GM20431 (cell line): Measurements from ENCODE around the gene SND1.

ENCODE experiments used
- in situ Hi-C: fragments of 300-500 bp; cut with MseI, MboI; formaldehyde crosslinking; loops from one replicate; pipeline ENCODE4 v1.15.0; 2020; ENCODE audit warnings: low sequenced_read_pairs; ENCODE audit not compliant: unreplicated experiment

SND1 gene

DNA sequence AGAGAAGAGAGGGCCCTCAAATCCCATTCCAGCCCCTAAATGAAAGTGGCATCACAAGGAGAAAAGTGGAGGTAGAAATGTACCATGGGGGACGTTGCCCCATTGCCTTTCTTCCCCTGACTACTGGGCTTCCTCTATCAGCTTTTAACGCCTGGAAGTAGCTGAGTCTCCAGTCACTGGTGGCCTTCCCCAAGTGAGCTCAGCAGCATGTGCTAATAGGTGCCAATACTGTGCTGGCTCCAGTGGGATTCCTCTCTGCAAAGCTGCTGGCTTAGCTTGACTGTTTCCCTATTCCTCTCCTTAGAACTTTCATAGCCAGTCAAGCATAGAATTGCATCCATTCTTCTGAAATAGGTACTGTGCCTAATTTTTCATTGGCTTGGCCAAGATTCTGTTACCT is 346.7 kb downstream of the SND1 start:
- in situ Hi-C loops: no loop called here

DNA sequence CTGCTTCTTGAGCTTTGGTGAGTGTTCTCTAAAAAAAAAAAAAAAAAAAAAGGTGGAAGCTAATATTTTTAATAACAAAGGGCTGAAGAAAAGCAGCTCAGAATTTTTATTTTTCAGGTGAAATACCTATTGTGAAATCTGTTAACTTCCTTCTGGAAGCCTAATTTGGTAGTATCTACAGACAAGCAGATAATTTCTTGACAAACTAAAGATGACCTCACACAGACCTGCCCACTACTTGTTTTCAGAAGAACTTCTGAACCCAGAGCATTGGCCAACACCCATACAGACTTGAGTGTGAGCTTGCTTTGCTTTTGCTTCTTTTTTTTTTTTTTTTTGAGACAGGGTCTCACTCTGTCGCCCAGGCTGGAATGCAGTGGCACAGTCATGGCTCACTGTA is 348.1 kb downstream of the SND1 start:
- in situ Hi-C loops: no loop called here

DNA sequence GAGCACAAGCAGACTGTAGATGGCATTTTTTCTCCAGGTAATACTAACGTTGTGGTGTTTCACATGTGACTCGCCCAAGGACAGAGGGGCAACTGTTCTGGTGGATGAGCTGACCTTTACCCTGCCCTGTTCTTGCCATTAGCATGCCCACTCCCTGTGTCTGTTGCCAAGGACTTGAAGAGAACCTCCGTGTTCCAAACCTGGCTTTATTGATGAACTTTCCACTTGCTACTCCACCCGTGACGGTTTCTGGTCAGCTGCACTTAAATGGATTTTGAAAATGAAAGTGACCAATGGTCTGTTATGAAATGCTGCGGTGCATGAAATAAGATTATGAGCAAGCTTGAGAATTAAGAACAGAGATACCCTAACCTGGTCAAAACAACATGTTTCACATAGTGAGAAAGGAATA is 348.9 kb downstream of the SND1 start:
- in situ Hi-C loops: no loop called here

DNA sequence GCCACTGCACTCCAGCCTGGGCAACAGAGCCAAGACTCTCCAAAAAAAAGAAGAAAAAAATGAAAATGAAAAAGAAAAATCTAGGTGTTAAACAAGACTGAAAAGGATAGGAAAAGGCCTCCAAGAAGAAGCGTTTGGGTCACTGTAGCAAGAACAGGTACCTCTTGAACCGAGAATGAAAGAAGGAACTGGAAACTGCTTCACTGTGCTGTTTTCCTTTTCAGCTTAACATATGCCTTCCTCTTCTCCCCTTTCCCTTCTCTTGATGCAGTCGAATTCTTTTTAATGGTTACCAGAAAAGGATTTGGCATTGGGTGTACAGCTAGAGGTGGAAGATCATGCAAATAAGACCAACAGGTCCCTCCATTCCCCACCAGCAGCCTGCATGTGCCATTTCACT is 351.2 kb downstream of the SND1 start:
- in situ Hi-C loops: no loop called here

DNA sequence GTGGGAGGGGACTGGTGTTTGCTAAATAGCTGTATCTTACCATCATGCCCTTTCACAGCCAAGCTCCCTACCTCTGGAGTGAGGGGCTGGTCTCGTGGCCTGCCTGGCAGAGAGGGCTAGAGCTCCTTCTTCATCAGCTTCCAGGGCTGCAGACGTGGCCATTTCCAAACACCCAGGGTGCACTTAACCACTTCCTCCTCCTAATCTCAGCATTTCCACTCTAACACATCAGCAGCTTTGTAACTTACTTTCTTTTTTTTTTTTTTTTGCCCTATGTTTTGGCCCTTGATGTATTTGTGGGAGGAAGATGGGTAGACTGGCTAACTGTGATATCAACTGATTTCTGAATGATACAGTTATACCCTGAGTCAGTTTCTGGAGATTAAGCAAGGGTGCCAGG is 351.8 kb downstream of the SND1 start:
- in situ Hi-C loops: no loop called here

DNA sequence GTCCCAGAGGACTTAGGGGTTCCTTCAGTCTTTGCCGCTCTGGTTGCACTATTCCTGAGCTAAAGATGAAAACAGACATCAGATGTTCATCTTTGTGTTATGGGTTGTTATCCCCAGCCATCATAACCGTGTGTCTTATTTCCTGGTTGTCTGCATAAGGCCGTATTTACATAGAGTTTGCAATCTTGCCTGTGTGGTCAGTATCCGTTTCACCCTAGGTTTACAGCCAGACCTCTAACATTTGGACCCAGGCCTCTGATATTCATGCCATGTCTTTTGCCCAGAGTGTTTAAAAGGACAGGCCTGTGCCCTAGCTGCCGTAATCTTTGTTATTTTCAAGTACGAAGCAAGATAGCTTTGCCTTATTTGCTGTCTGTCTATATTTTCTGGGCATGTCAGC is 352.6 kb downstream of the SND1 start:
- in situ Hi-C loops: no loop called here

DNA sequence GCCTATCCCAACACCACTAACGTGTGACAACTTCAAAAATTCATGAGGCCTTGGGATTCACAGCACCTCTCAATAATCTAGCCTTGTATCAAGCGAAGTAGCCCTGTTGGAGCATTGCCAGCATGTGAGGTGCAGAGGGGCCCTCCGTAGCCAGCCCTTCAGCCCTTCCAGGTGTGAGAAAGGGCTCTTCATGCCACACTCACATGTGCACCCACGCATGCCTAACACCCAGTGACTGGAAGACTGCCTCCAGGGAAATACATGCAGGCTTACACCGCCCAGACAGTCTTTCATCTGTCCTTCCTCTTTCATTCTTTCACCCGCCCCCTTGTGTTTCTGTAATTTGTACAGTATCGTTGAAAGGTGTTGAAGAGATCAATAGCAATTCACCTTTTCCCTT is 353.1 kb downstream of the SND1 start:
- in situ Hi-C loops: no loop called here

DNA sequence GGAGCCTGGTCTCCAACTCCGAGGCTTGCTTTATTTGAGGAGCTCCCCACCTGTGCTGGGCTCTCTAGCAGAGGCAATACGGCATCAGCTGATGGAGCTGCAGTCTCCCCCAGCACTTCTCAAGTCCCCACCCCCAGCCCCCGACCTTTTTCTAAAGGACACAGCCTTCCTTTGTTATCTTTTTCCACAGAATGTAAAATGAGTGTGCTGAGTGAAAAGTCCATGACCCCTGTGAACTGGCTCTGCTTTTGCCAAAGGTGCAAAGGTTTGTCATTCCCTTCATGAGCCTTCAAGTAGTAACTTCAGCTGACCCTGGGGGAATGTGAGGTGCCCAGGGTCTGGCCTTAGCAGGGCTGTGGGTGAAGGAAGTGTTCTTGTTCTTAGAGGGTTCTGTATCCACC is 353.8 kb downstream of the SND1 start:
- in situ Hi-C loops: no loop called here

DNA sequence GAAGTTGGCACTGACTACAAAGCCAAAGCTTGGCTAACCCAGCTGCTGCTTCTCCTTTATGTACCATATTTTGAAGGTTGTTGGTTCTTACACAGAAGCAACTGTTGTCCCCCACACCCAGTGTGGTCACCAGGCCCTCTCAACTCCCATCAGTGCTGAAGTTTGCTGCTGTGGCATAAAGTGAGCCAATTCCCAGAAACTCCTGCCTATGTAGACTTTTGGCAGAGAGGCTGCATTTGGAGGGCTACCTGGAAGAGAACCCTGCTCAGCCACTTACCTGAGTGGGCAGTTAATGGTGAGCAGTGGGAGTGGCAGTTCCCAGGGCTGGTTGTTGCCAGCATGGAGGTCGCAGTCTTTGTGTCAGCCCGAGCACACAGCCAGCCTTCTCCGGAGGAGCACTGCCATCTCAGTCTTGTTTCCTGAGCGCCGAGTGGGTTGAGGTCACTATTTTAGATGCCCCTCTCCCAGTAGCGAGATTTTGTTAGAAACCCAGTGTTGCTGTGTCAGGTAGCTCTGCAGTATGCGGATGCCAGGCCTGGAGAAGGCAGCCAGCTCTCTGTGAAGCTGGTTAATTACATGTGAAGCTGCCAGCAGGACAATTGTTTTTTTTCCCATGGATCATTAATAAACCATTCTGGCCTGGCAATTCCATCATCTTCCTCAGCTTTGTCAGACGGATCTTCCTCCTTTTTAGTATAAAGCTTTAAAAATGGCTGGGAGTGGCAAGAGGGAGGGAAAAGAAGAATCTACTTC is 354.7 kb downstream of the SND1 start:
- in situ Hi-C loops: no loop called here

DNA sequence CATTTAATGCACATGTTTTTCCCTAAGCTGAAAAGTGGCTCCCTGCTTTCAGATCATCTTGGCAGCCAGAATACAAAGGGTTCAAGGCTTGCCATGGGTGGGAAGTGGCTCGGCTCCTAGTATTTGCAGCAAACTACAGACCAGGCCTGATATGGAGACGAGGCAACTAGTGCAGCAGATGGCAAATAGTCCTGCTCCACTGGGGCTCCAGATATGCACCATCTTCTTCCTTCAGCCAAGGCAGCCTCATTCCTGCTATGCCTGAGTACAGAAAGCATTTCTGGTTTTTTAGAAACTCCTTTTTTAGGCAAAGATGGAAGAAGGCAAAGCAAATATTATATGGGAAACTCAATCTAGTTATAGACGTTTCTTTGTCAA is 355.3 kb downstream of the SND1 start:
- in situ Hi-C loops: no loop called here

DNA sequence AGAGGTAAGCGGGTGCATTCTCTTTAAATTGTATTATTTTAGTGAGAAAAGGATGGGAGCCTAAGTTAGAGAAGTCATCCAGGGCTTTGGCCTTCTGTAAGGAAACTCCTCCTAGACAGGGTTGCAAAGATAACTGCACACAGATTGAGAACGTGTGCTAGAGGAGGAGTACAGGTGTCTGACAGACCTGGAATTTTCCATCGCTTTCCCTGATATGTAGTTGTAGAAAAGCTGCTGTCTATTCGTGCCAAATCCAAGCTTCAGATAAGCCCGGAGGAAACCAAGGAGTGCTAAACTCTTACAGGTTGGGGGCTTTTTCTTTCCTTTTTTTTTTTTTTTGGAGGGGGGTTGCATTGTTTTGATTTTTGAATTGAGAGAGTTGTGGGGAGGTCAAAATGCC is 356.1 kb downstream of the SND1 start:
- in situ Hi-C loops: no loop called here

DNA sequence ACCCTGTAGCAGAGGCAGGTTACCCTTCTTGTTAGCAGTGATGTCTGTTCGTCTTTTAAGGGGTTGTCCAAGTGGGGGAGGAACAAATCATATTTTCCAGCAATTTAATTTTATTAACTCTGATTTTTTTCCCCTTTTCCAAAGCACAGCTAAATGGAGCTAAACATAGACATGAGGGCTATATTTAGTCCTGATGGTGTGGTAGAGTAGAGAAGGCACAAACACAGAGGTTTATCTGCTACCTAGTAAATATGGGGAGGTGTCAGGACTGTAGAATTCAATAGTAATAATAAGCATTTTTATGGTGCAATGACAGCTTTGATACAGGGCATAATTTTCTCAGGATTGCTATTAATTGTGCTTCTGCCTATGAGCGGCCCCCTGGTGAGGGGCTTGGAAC is 356.8 kb downstream of the SND1 start:
- in situ Hi-C loops: no loop called here

DNA sequence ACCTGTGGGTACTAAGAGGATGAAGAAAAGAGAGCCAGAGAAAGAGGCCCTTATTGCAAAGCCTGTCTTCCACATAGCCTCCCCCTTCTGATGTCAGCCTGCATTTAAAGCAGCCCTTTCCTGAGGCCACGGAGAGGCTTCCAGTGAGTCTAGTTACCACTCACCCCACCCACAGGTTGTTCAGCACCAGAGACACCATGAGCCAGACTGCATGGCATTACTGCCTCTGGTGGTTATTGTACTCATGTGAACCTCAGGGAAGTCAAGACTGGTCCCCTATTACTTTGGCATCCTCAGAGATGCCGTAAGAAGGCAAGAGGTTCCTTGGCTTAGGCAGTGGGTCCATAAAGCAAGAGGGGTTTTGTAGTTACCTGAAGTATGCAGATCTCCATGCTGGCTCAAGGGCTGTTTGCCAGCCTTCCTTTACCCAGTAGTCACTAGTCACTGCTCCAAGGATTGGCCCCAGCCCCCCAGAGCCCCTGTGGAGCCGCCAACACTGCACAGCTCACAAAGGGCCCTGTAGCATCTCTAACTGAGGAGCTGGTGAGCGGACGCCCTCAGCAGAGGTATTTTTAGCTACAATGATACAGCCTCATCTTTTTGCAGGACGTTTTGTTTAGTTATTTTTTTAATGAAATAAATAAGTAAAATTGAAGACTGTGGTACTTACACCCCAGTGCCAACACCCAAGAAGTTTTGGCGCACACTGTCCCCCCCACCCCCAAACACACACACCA is 358.6 kb downstream of the SND1 start:
- in situ Hi-C loops: no loop called here

DNA sequence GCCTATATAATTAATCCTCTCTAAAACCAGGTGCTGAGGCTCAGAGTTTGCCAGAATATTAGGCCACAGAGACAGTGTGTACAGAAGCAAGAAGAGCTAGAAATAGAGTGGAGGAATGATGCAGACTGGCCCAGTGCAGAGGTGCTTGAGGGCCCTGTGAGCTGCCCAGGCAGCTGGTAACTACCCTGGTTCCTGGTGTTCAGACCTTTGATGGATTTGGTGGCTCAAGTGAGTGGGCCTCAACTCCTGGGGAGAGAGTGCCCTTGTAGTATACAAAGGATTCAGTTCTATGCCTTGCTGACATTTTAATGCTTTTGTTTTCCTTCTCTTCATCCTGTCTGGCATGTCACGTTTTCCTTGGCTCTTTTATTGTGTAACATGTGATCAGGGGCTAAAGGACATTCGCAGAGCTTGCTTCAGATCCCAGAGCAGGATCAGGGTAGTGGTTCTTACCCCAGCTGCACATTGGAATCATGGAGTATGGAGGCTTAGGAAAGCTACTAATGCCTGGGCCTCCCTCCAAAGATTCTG is 359.2 kb downstream of the SND1 start:
- in situ Hi-C loops: no loop called here

DNA sequence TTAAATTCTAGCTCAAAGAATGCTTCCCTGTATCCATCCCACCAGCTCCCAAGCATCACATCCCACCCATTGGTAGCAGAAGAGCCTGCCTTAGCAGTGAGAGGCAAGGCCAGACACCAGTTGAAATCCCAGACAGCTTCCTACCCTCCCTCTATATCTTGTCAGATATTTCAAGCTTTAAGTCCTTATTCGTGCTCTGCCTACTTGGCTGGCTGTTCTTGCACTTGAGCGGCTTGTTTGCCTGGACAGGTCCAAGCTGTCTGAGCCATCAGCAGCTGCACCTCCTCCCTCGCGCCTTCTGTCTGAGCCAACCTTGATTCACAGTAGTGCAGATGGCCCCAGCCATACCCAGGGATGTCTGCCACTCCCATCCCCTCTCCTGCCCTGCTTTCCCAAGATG is 362.8 kb downstream of the SND1 start:
- in situ Hi-C loops: no loop called here

DNA sequence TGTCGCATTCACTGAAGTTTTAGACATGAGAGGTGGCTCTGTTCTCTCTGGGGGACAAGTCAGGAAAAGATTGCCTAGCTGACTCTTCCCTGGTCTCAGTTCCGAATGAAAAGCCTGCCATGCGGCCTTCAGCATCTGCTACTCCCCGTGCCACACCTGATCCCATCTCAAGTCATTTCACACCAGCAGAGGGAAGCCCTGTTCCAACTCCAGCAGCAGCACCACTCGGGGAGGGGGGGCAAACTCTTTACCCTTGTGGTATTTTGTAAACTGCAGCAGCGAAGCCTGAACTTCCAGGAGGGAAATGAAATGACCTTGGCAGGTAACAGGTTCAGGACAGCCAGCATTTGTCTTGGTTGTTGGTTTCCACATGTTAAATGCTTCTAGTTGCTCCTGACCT is 365.5 kb downstream of the SND1 start:
- in situ Hi-C loops: no loop called here

DNA sequence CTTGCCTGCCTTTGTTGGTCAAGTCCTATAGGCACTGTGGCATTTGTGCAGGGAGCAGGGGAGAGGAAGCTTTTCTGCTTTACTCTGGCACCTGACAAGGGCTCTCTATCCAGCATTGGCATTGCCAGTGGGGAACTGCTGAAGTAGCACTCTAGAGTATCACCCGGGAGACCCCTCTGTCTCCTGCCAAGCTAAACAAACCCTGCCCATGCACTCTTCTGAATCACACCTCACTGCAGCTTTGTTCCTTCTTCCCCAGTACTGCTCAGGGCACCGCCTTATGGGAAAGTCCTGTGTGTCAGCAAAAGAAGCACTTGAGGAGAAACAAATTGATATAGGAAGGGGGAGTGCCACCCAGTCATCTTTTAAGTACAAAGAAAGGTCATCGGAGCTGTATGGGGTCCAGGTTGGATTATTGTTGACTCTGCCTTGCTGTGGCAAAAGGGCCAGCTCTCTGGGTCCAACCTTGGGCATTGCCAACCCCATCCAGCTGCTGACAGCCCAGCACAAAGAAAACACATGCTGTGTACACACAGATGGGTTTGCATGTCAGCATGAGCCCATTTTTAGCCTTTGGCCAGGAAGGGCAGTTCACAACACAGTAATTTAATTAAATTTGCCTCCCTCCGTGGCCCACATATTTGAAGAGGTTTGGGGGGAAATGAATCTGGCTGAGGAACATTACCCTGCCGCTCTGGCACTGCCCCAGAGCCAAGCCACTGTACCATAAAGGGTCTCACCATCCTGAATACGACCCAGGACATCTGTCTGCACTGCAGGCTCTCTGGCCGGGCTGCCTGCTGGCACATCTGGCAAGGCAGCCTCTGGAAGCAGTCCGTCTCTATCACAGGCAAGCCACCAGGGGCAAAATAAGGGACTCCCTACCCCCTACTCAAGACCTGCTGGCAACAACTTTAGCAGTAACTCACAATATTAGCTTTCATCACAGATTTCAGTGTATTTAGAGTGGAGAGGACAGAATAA is 366.2 kb downstream of the SND1 start:
- in situ Hi-C loops: no loop called here

DNA sequence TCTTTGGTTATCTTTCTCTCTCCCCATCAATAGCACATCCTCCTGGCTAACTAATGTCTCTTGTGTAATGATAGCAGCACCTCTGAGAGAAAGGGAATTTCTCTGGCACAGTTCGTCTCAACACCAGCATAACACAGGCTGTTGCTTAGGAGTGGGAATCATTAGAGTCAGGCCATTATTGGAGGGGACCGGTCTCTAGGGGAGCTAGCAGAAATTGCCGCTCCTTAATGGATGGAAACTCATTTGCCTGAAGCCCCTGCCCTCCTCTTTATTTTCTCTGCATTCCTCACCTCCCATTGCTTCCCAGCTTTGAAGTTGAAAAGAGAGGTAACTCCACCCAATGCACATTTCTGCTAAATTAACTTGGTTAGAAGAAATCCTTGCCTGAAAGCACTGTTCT is 367.3 kb downstream of the SND1 start:
- in situ Hi-C loops: no loop called here

DNA sequence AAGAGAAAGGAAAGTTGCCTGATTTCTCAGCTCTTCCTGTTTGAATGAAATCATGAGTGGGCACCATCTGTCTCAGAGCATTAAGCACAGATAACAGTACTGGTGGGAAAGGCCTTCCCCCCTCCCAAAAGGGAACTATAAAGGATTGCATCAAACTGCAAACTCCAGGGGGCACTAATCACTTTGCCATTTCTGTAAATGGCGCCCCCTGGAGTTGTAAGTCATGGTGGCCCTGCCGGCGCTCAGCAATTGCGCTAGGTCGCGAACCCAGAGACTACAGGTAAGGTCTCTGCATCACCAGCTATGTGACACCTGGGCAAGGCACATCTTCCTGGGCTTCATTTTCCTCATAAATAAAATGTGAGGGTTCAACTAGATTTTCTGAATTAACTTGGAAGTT is 368.2 kb downstream of the SND1 start:
- in situ Hi-C loops: no loop called here

DNA sequence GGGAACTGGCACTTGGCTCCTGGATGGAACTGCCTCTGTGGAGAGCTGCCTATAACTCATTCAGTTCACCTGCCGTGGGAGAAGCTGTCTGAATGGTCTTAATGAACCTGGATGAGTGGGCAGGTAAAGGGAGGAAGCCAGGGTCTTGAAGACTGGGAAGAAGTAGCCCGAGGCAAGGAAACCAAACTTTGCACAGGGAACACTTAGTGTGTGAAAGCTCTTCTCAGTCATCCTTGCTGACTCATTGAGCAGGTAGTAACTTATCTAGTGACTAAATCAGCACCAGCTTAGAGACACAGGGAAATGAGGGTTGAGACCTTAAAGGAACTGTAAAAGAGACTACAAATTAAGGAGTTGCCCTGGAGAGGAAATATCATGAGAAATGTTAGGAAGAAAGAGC is 369.4 kb downstream of the SND1 start:
- in situ Hi-C loops: no loop called here
